ENCODE results near the gene BCKDK. TPM values are rescaled to one million over a fixed set of nuclear protein-coding genes. Genes with fewer than 3 reads are reported as not detected.
"Not testable (repeated sequence)": the region's sequence is repeated elsewhere in the genome, so short reads cannot be mapped to it uniquely, and the experiment has no call there.

The BCKDK gene
- total RNA-seq, 1 experiment from 2014 or later: 31.2 TPM

GRCh38 chr16:31100876-31101641 is 7.1 kb upstream of the BCKDK start:
- not testable (repeated sequence) for H3K9me3 ChIP-seq (replicated peaks); H3K27me3 ChIP-seq; H3K4me3 ChIP-seq; H3K4me1 ChIP-seq; DNase-seq; H3K36me3 ChIP-seq; H3K27ac ChIP-seq

DNA sequence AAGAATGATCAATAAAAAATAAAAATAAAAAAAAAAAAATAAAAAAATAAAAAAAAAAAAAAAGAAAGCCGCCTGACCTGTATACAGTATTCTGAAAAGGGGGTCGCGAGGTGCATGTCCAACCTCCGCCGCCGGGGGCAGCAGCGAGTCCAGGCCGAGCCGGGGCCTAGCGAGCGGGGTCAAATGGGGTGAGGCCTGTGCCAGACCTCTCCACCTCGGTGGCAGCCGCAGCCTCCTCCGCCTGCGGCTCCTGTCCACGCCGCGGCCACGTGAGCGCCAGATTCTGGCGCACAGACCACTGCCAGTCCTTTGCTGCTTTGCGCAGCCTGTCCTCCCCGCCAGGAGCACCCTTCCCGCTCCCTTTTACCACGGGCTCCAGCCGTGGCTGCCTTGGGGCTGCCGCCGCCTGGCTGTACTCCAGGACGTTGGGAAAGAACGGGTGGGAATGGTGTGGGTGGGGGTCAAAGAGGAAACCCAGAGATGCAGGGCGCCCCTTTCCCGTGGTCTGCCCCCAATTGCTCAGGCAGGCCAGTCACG is 2.4 kb upstream of the BCKDK start:
- H3K27ac ChIP-seq: peak overlapping the region; percentile 45; the same call in 1 of the 2 replicates
- peak overlapping the region; percentile 24; the same call in 1 of the 2 replicates for H3K4me3 ChIP-seq
- DNase-seq: peak; percentile 66 to 73
- H3K27me3 ChIP-seq: no peaks in the 10 kb centered on the region
- H3K36me3 ChIP-seq: peaks cover 6% of the 10 kb centered on the region
- H3K4me1 ChIP-seq: peaks cover 22% of the 10 kb centered on the region
- no peaks in the 10 kb centered on the region for H3K9me3 ChIP-seq (replicated peaks)

DNA sequence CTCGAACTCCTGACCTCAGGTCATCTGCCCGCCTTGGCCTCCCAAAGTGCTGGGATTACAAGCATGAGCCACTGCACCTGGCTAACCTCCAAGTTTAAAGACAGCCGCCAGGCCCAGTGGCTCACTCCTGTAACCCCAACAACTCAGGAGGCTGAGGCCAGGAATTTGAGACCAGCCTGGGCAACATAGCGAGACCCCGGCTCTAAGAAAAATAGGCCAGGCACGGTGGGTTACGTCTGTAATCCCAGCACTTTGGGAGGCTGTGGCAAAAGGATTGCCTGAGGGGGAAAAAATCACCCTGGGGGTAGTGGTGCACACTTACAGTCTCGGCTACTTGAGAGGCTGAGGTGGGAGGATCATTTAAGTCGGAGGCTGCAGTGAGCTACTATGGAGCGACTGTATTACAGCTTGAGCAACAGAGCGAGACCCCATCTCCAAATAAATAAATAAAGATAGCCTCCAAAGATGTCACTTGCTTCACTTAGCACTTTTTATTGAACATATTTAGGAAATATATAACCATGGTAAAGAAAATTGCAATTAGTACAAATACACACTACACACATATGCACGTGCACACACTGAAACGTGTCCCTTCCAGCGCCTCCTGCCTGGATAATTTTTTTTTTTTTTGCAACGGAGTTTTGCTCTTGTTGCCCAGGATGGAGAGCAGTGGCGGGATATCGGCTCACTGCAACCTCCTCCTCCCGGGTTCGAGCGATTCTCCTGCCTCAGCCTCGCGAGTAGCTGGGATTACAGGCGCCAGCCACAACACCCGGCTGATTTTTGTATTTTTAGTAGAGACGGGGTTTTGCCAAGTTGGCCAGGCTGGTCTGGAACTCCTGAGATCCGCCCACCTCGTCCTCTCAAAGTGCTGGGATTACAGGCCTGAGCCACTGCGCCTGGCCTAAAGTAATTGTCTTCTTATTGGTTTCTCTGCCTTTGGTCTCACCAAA is 1.4 kb upstream of the BCKDK start:
- H3K4me3 ChIP-seq: no peak overlapping the region
- no peaks in the 10 kb centered on the region for H3K9me3 ChIP-seq (replicated peaks)
- DNase-seq: no peak
- H3K27ac ChIP-seq: no peak overlapping the region
- no peaks in the 10 kb centered on the region for H3K27me3 ChIP-seq
- peaks cover 22% of the 10 kb centered on the region for H3K4me1 ChIP-seq
- peaks cover 16% of the 10 kb centered on the region for H3K36me3 ChIP-seq

DNA sequence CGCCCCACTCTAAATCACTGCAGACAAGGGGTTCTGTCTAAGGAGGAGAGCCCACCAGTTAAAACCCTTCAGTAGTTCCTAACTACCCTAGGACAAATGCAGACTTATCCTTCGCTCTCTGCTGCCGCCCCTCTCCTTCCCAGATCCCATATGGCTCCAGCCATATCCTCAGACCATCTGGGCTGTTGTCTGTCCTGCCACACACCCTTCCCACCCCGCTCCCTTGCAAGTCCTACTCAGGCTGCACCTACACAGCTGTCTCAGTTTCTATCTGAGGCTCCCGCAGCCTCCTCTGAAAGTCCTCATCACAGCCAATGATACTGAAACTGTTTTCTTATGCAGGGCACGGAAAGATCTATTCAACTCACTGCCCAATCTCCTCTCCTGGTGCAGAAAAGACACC is 720 bp upstream of the BCKDK start:
- Histone ChIP-seq H3K4me1 (peaks cover 22% of the 10 kb centered on the region), H3K4me3 (peak overlapping the region; percentile 80), H3K27ac (no peak overlapping the region), H3K9me3 (replicated peaks) (no peaks in the 10 kb centered on the region), H3K36me3 (peaks cover 23% of the 10 kb centered on the region), H3K27me3 (no peaks in the 10 kb centered on the region)
- DNase-seq: peak in 1 of 2 experiments; percentile 51

- peak overlapping the region; percentile 59 for H3K27ac ChIP-seq
- H3K27me3 ChIP-seq: no peaks in the 10 kb centered on the region
- H3K4me3 ChIP-seq: peak overlapping the region; percentile 80
- peaks cover 22% of the 10 kb centered on the region for H3K4me1 ChIP-seq
- DNase-seq: no peak
- H3K9me3 ChIP-seq (replicated peaks): no peaks in the 10 kb centered on the region
- peaks cover 28% of the 10 kb centered on the region for H3K36me3 ChIP-seq
These were observed 790 bp downstream of the BCKDK start for GRCh38 chr16:31108794-31109558.

GRCh38 chr16:31109622-31110021 is 1.4 kb downstream of the BCKDK start:
- Histone ChIP-seq H3K4me3 (no peak overlapping the region), H3K9me3 (replicated peaks) (no peaks in the 10 kb centered on the region), H3K4me1 (peaks cover 22% of the 10 kb centered on the region), H3K36me3 (peaks cover 28% of the 10 kb centered on the region), H3K27me3 (no peaks in the 10 kb centered on the region), H3K27ac (peak overlapping the region; percentile 28)
- no peak for DNase-seq

DNA sequence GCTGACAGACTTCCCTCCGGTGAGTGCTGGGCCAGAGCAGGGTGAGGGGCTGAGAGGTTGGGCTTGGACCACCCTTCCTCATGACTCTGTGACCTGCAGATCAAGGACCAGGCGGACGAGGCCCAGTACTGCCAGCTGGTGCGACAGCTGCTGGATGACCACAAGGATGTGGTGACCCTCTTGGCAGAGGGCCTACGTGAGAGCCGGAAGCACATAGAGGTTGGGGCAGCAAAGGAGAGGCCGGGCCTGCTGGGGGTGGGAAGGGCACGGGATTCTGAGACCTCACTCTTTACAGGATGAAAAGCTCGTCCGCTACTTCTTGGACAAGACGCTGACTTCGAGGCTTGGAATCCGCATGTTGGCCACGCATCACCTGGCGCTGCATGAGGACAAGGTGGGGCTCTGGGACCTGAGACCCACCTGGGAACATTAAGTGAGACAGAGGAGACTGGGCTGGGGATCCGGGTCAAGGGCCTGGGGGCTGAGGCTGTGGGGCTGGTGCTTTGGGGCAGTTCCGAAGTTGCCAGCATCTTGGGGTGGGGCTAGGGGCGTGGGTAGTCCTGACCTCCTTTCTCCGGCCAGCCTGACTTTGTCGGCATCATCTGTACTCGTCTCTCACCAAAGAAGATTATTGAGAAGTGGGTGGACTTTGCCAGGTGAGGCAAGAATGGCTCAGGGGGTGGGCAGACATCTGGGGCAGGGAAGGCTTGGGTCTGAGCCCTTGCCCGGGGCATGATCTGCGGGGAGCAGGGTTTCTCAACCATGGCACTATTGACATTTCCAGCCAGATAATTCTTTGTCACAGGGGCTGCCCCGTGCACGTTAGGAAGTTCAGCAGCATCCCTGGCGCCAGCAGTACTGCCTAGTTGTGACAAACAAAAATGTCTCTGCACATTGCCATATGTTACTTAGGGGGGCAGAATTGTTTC is 2.2 kb downstream of the BCKDK start:
- Histone ChIP-seq H3K27me3 (no peaks in the 10 kb centered on the region), H3K36me3 (peaks cover 28% of the 10 kb centered on the region), H3K4me3 (no peak overlapping the region), H3K9me3 (replicated peaks) (no peaks in the 10 kb centered on the region), H3K4me1 (peaks cover 22% of the 10 kb centered on the region), H3K27ac (peak overlapping the region; percentile 28)
- DNase-seq: peak; percentile 74 to 77

DNA sequence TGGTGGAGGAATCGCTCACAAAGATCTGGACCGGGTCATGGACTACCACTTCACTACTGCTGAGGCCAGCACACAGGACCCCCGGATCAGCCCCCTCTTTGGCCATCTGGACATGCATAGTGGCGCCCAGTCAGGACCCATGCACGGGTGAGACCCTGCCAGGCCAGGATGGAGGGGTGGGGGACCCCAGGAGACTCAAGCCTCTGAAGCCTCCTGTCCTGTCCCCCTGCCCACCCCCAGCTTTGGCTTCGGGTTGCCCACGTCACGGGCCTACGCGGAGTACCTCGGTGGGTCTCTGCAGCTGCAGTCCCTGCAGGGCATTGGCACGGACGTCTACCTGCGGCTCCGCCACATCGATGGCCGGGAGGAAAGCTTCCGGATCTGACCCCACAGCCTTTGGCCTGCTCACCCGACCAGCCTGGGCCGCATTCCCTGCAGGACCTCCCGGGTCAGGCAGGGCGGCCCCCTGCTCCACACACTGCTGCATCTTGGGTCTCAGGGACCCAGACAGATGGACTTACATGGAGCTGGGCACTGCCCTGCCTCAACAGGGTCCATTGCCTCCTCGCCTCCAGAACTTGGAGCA is 3.8 kb downstream of the BCKDK start:
- Histone ChIP-seq H3K4me1 (peaks cover 22% of the 10 kb centered on the region), H3K27ac (no peak overlapping the region), H3K9me3 (replicated peaks) (no peaks in the 10 kb centered on the region), H3K4me3 (no peak overlapping the region), H3K27me3 (no peaks in the 10 kb centered on the region), H3K36me3 (peaks cover 28% of the 10 kb centered on the region)
- DNase-seq: no peak

DNA sequence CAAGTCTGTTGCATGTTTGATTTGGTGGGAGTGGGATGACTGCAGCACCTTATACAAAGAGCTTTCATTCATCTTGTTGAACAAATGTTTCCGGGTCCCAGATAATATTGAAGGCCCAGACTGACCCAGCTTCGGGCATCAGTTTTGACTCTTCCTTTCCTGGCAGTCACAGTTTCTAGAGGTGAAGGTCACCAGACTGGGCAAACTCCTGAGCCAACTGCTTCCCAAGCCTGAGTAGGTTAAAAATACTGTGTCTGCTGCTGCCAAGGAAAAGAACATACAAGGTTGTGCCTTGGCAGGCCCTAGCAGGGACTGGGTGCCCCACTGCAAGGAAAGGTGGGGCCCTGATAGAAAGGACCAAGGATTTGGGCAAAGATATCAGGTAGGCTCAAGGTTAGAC is 4.5 kb downstream of the BCKDK start:
- no peak for DNase-seq
- Histone ChIP-seq H3K4me3 (no peak overlapping the region), H3K36me3 (peaks cover 28% of the 10 kb centered on the region), H3K27me3 (no peaks in the 10 kb centered on the region), H3K27ac (no peak overlapping the region), H3K9me3 (replicated peaks) (no peaks in the 10 kb centered on the region), H3K4me1 (peaks cover 17% of the 10 kb centered on the region)

DNA sequence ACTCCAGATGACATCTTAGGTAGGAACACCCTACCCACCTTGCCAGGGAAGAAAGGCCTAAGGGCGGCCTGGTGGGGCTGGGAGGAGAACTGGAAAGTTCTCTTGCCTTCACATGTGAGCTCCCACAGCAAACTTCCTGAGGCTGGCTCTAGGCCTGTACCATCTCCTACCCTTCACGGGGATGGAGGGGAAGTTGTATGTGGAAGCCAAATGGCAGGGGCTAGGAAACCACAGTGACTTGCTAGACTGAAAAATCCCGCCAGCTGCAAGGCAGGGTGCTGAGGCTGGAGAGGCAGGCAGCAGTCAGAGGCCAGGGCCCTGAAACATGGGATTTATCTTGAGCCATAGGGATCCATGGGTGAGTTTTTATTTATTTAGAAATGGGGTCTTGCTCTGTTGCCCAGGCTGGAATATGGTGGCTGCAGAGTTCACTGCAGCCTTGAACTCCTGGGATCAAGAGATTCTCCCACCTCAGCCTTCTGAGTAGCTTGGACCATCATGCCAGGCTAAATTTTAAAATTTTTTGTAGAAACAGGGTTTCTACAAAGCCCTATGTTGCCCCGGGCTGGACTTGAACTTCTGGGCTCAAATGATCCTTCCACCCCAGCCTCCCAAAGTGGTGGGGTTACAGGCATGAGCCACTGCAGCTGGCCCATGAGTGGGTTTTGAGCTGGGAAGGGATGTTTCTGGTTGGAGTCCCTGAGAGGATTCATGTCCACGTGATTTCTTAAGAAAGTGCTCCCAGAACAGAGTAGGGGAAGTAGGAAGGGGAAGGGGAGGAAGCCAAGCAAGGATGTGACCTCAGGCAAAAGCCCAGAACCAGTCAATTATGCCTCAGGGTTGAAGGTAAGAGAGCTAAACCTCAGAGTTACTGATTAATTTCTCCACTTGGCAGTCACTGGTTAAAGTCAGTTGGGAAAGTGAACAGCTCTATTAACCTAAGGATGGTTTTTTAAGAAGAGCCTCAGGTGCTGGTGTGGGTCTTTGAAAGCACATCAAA is 5.2 kb downstream of the BCKDK start:
- H3K9me3 ChIP-seq (replicated peaks): no peaks in the 10 kb centered on the region
- H3K27ac ChIP-seq: no peak overlapping the region
- no peaks in the 10 kb centered on the region for H3K27me3 ChIP-seq
- DNase-seq: no peak
- H3K36me3 ChIP-seq: peaks cover 28% of the 10 kb centered on the region
- peaks cover 14% of the 10 kb centered on the region for H3K4me1 ChIP-seq
- H3K4me3 ChIP-seq: no peak overlapping the region

DNA sequence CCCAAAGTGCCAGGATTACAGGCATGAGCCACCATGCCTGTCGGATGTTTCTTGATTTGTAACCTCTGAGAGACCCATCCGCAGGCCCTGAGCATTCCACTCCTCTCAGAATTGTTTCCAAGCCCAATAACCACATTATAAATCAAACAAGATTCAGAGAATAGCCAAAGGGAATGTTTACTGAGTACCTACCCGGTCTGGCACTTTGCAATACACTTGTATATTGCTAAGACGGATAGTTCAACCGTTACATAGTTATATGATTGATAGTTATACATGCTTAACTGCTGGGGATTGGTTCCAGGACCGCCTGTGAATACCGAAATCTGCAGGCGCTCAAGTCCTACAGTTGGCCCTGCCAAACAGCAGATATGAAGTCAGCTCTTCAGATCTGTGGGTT is 6.3 kb downstream of the BCKDK start:
- Histone ChIP-seq H3K4me3 (no peak overlapping the region), H3K27ac (no peak overlapping the region), H3K27me3 (no peaks in the 10 kb centered on the region), H3K9me3 (replicated peaks) (no peaks in the 10 kb centered on the region), H3K4me1 (peaks cover 10% of the 10 kb centered on the region), H3K36me3 (peaks cover 28% of the 10 kb centered on the region)
- no peak for DNase-seq

DNA sequence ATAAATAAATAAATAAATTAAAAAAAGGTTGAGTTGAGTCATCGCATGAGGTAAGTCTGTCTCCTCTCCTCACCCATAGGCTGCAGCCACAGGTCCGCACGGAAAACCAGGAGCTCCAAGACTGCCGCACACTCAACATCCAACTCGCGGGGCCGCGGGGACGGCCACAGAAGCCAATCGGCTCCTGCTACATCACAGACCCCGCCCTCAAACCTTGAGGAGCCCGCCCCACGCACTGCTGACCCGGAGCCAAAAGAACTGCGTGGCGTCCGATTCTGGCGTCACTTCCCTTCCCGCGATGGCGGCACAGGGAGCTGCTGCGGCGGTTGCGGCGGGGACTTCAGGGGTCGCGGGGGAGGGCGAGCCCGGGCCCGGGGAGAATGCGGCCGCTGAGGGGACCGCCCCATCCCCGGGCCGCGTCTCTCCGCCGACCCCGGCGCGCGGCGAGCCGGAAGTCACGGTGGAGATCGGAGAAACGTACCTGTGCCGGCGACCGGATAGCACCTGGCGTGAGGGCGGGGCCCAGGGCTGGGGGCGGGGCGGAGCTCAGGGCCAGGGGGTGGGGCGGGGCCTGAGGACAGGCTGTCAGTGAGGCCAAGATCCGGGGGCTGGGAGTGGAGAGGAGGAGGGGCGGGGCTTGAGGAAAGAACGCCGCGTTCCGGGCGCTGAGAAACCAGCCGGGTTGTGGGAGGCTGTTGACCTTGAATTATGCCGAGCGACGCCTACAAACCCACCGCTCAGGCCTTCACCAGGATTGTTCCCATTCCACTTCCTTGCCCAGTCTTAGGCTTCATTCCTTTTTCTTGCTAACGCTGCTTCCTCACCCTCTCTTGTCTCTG is 9.4 kb downstream of the BCKDK start, which contains the start of gene KAT8:
Gene KAT8 (plus strand): TSS at position 281 of the 839 bp plus-strand sequence. CDS start 18 bp downstream, at position 299.
- H3K9me3 ChIP-seq (replicated peaks): no peaks in the 10 kb centered on the region
- peak within 1 kb of the TSS; percentile 74 for H3K27ac ChIP-seq
- peaks cover 29% of the 10 kb centered on the region for H3K36me3 ChIP-seq
- H3K27me3 ChIP-seq: no peaks in the 10 kb centered on the region
- peak within 1 kb of the TSS; percentile 93 for H3K4me3 ChIP-seq
- H3K4me1 ChIP-seq: no peaks in the 10 kb centered on the region
- DNase-seq: peak; percentile 98
